ENCODE data around the gene SHB. TPM values are rescaled to one million over a fixed set of nuclear protein-coding genes. Genes with fewer than 3 reads are reported as not detected.

Gene SHB
- total RNA-seq, 1 experiment from 2014 or later: 56.4 TPM

DNA sequence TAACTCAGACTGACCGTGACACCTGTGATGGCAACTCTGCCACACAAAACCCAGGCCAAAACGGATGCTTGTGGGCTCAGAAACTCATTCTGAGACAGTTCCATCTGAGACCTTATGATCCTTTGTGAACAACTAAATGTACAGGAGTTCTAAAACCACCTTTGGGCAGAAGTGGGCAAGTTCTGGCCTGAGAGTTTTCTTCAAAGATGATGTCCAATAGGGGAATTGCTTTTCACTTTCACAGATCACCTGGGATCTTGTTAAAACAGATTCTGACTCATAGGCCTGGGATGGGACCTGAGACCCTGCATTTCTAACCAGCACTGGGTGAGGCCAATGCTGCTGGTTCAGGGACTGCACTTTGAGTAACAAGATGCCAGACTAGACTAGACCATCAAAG, 97.3 kb downstream of the SHB start:
- ChIA-PET POLR2A (ENCODE audit: unreplicated experiment) (no interaction called here), CTCF (no interaction called here)
- H2AFZ ChIP-seq (ENCODE audit: low read length): no peak overlapping the region
- peaks cover 42% of the 10 kb centered on the region for H3K36me3 ChIP-seq (ENCODE audit: low read depth, low read length)
- no peaks in the 10 kb centered on the region for H4K20me1 ChIP-seq (ENCODE audit: low read length)
- H3K4me1 ChIP-seq (ENCODE audit: insufficient read depth, low read length): peaks cover 86% of the 10 kb centered on the region
- ATAC-seq: no peak
- intact Hi-C loops (cut with micrococcal nuclease): no loop called here
- H3K9me3 ChIP-seq (ENCODE audit: low read length): no peaks in the 10 kb centered on the region
- H3K9me2 ChIP-seq (replicated peaks; ENCODE audit: low read length): no peaks in the 10 kb centered on the region
- no peaks in the 10 kb centered on the region for H3K27me3 ChIP-seq (ENCODE audit: low read length)
- no peak overlapping the region for H3K4me3 ChIP-seq (ENCODE audit: low read length)
- no peak overlapping the region for H3K9ac ChIP-seq (ENCODE audit: low read length)
- H3K79me2 ChIP-seq (ENCODE audit: low read length): peaks cover 76% of the 10 kb centered on the region
- H3K4me2 ChIP-seq (ENCODE audit: low read length): no peak overlapping the region
- peak overlapping the region; percentile 54 for H3K27ac ChIP-seq (ENCODE audit: low read length)
- no peak for TF ChIP-seq EZH2 (IDR thresholded peaks at IDR 0.05; ENCODE audit: low read length, unreplicated experiment)
- TF ChIP-seq EZH2phosphoT487 (IDR thresholded peaks at IDR 0.05; ENCODE audit: borderline replicate concordance, low read length): no peak
- TF ChIP-seq, protein P1, sequence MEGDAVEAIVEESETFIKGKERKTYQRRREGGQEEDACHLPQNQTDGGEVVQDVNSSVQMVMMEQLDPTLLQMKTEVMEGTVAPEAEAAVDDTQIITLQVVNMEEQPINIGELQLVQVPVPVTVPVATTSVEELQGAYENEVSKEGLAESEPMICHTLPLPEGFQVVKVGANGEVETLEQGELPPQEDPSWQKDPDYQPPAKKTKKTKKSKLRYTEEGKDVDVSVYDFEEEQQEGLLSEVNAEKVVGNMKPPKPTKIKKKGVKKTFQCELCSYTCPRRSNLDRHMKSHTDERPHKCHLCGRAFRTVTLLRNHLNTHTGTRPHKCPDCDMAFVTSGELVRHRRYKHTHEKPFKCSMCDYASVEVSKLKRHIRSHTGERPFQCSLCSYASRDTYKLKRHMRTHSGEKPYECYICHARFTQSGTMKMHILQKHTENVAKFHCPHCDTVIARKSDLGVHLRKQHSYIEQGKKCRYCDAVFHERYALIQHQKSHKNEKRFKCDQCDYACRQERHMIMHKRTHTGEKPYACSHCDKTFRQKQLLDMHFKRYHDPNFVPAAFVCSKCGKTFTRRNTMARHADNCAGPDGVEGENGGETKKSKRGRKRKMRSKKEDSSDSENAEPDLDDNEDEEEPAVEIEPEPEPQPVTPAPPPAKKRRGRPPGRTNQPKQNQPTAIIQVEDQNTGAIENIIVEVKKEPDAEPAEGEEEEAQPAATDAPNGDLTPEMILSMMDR (conservative IDR thresholded peaks at IDR 0.05; ENCODE audit: low read depth, low read length): no peak
- no TSS peak for BruUV-seq (replicated peaks)
- no peak for DNase-seq
- H3F3A ChIP-seq (ENCODE audit: low read length, unreplicated experiment): peaks cover 9% of the 10 kb centered on the region

GRCh38 chr9:37971108-37971459, 97.9 kb downstream of the SHB start:
- Histone ChIP-seq H3K27me3 (ENCODE audit: low read length) (no peaks in the 10 kb centered on the region), H3K4me3 (ENCODE audit: low read length) (no peak overlapping the region), H3K4me1 (ENCODE audit: insufficient read depth, low read length) (peaks cover 87% of the 10 kb centered on the region), H3K4me2 (ENCODE audit: low read length) (no peak overlapping the region), H3K9ac (ENCODE audit: low read length) (no peak overlapping the region), H4K20me1 (ENCODE audit: low read length) (no peaks in the 10 kb centered on the region), H3K79me2 (ENCODE audit: low read length) (peaks cover 77% of the 10 kb centered on the region), H3F3A (ENCODE audit: low read length, unreplicated experiment) (peaks cover 5% of the 10 kb centered on the region), H3K9me2 (replicated peaks; ENCODE audit: low read length) (no peaks in the 10 kb centered on the region), H3K9me3 (ENCODE audit: low read length) (no peaks in the 10 kb centered on the region), H2AFZ (ENCODE audit: low read length) (no peak overlapping the region), H3K27ac (ENCODE audit: low read length) (peak overlapping the region; percentile 54), H3K36me3 (ENCODE audit: low read depth, low read length) (peaks cover 36% of the 10 kb centered on the region)
- TF ChIP-seq, protein P1 (conservative IDR thresholded peaks at IDR 0.05; ENCODE audit: low read depth, low read length): no peak
- TF ChIP-seq EZH2 (IDR thresholded peaks at IDR 0.05; ENCODE audit: low read length, unreplicated experiment) (no peak), EZH2phosphoT487 (IDR thresholded peaks at IDR 0.05; ENCODE audit: borderline replicate concordance, low read length) (no peak)
- CTCF ChIA-PET: no interaction called here
- no peak for ATAC-seq
- BruUV-seq (replicated peaks): no TSS peak
- POLR2A ChIA-PET (ENCODE audit: unreplicated experiment): no interaction called here
- DNase-seq: peak; percentile 35
- intact Hi-C loops (cut with micrococcal nuclease): no loop called here

DNA sequence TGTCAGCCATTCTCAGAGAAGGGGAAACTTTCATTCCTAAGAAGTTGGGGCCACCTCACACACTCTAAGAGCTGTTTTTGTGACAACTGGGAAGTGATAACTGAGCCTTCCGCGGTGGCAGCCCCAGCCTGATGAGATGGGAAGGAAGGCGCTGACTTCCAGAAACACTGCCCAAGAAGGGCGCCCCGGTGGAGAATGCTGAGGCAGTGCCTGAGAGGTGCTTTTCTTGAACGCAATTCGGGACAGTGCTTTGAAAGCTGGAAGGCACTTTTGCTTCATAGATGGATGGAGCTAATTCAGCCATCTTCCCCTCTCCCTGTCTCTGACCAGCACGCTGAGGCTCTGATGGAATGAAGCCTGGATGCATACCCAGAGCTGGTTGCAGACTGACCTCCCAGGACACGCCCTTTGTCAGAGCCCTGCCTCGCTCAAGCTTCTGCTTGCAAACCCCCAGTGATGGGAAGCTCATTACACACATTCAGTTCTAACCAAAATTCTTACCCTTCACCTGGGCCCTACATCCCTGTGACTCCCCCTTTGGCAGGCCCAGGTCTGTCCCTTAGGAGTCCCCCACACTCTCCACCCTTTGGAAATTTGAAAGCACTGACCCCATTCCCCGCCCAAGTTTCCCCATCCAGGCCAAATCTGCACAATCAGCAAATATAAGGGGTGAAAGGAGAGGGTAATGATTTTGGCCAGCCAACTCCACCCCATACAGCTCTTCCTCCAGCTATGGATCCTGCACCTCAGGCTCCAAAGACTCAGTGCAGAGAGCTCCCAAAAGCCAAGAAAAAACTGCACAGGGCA, 98.5 kb downstream of the SHB start:
- no peak overlapping the region for H3K4me3 ChIP-seq (ENCODE audit: low read length)
- intact Hi-C loops (cut with micrococcal nuclease): no loop called here
- H3K27me3 ChIP-seq (ENCODE audit: low read length): no peaks in the 10 kb centered on the region
- TF ChIP-seq, protein P1 (conservative IDR thresholded peaks at IDR 0.05; ENCODE audit: low read depth, low read length): no peak
- TF ChIP-seq EZH2phosphoT487 (IDR thresholded peaks at IDR 0.05; ENCODE audit: borderline replicate concordance, low read length) (no peak), EZH2 (IDR thresholded peaks at IDR 0.05; ENCODE audit: low read length, unreplicated experiment) (no peak)
- no peak overlapping the region for H3K4me2 ChIP-seq (ENCODE audit: low read length)
- H3K79me2 ChIP-seq (ENCODE audit: low read length): peaks cover 80% of the 10 kb centered on the region
- H3K27ac ChIP-seq (ENCODE audit: low read length): peak overlapping the region; percentile 54
- no peaks in the 10 kb centered on the region for H3K9me3 ChIP-seq (ENCODE audit: low read length)
- no peak for ATAC-seq
- CTCF ChIA-PET: no interaction called here
- H3F3A ChIP-seq (ENCODE audit: low read length, unreplicated experiment): peaks cover 5% of the 10 kb centered on the region
- H3K9me2 ChIP-seq (replicated peaks; ENCODE audit: low read length): no peaks in the 10 kb centered on the region
- POLR2A ChIA-PET (ENCODE audit: unreplicated experiment): interaction anchor here (0.6 kb wide), 1 partner anchor 46 kb away, joined by 11 read pairs; no protein-coding TSS in a partner anchor
- no TSS peak for BruUV-seq (replicated peaks)
- peaks cover 88% of the 10 kb centered on the region for H3K4me1 ChIP-seq (ENCODE audit: insufficient read depth, low read length)
- no peak overlapping the region for H3K9ac ChIP-seq (ENCODE audit: low read length)
- H2AFZ ChIP-seq (ENCODE audit: low read length): no peak overlapping the region
- no peaks in the 10 kb centered on the region for H4K20me1 ChIP-seq (ENCODE audit: low read length)
- DNase-seq: no peak
- peaks cover 36% of the 10 kb centered on the region for H3K36me3 ChIP-seq (ENCODE audit: low read depth, low read length)
